IMR-90 (cell line): ENCODE results near the gene VAV3. TPM values are rescaled to one million over a fixed set of nuclear protein-coding genes. Genes with fewer than 3 reads are reported as not detected.

ENCODE experiments used
- ATAC-seq: fragments of 200-7000 bp; cut with Tn5 transposase; 2 replicates; pipeline ENCODE4 v1.9.1; 2020; ENCODE audit warnings: low read depth, mild to moderate bottlenecking, moderate library complexity
- BruUV-seq: library from RNA; stranded (reverse); fragments of 400-500 nt; replicated peaks from 2 replicates; lab custom pipeline; 2021; lab: Mats Ljungman, UMichigan
- CTCF ChIA-PET: fragments of 300-600 bp; formaldehyde crosslinking; extraction: SDS; loops from one replicate; lab custom pipeline; 2021; ENCODE audit warnings: antibody characterized with exemption; lab: Yijun Ruan, JAX
- POLR2A ChIA-PET: fragments of 300-600 bp; sonication (Branson Sonifier 250); formaldehyde crosslinking; loops from one replicate; lab custom pipeline; 2022; ENCODE audit warnings: antibody characterized with exemption; ENCODE audit not compliant: unreplicated experiment; lab: Charles Lee
- DNase-seq: peaks from one replicate; pipeline ENCODE4 v3.0.0; 2013
- H2AFZ ChIP-seq: replicated peaks from 2 replicates; pipeline ENCODE3; 2013; ENCODE audit warnings: low read length, mild to moderate bottlenecking; ENCODE audit not compliant: poor library complexity
- H2AK5ac ChIP-seq: 2 replicates; pipeline ENCODE4 v1.6.1; 2013; ENCODE audit warnings: low read depth, low read length, inconsistent platforms
- H2AK9ac ChIP-seq: replicated peaks from 2 replicates; pipeline ENCODE3; 2013; ENCODE audit warnings: mild to moderate bottlenecking, low read depth, low read length, moderate library complexity; ENCODE audit not compliant: poor library complexity
- H2BK120ac ChIP-seq: 2 replicates; pipeline ENCODE4 v1.6.1; 2013; ENCODE audit warnings: low read depth, low read length, inconsistent platforms
- H2BK15ac ChIP-seq: 3 replicates; pipeline ENCODE4 v1.6.1; 2013; ENCODE audit warnings: low read depth, low read length, inconsistent platforms
- H2BK20ac ChIP-seq: 2 replicates; pipeline ENCODE4 v1.6.1; 2013; ENCODE audit warnings: low read depth, mild to moderate bottlenecking, inconsistent platforms, low read length, moderate library complexity
- H2BK5ac ChIP-seq: 2 replicates; pipeline ENCODE4 v1.6.1; 2013; ENCODE audit warnings: mild to moderate bottlenecking, low read depth, low read length, inconsistent platforms; ENCODE audit not compliant: poor library complexity, severe bottlenecking
- H3K14ac ChIP-seq: replicated peaks from 2 replicates; pipeline ENCODE4 v1.6.1; 2013; ENCODE audit warnings: low read depth, low read length, inconsistent platforms
- H3K18ac ChIP-seq: 2 replicates; pipeline ENCODE4 v1.6.1; 2013; ENCODE audit warnings: low read depth, low read length, control low read depth
- H3K23ac ChIP-seq: 2 replicates; pipeline ENCODE4 v1.6.1; 2013; ENCODE audit warnings: low read depth, low read length, inconsistent platforms
- H3K27ac ChIP-seq: 2 replicates; pipeline ENCODE4 v1.5.1; 2013; ENCODE audit warnings: mild to moderate bottlenecking, control low read depth, low read length; ENCODE audit not compliant: insufficient read depth
- H3K27me3 ChIP-seq: 2 replicates; pipeline ENCODE4 v1.6.1; 2013; ENCODE audit warnings: low read length; ENCODE audit not compliant: control insufficient read depth, insufficient read depth
- H3K36me3 ChIP-seq: 2 replicates; pipeline ENCODE4 v1.6.1; 2013; ENCODE audit warnings: low read length, mixed read lengths; ENCODE audit not compliant: control insufficient read depth, insufficient read depth
- H3K4ac ChIP-seq: 2 replicates; pipeline ENCODE4 v1.6.1; 2013; ENCODE audit warnings: low read depth, low read length, inconsistent platforms
- H3K4me1 ChIP-seq: 2 replicates; pipeline ENCODE4 v1.6.1; 2013; ENCODE audit warnings: low read length, mixed read lengths; ENCODE audit not compliant: control insufficient read depth, insufficient read depth
- H3K4me2 ChIP-seq: 2 replicates; pipeline ENCODE4 v1.6.1; 2013; ENCODE audit warnings: low read depth, mild to moderate bottlenecking, control low read depth, low read length, moderate library complexity
- H3K4me3 ChIP-seq: 2 replicates; pipeline ENCODE4 v1.5.1; 2013; ENCODE audit warnings: low read depth, mild to moderate bottlenecking, control low read depth, low read length, moderate library complexity; ENCODE audit not compliant: insufficient read depth
- H3K56ac ChIP-seq: 2 replicates; pipeline ENCODE4 v1.6.1; 2013; ENCODE audit warnings: low read length, inconsistent platforms; ENCODE audit not compliant: insufficient read depth; ENCODE audit errors: extremely low read depth
- H3K79me1 ChIP-seq, 2 experiments: 2 replicates each; pipeline ENCODE4 v1.6.1; 2013; ENCODE audit warnings: low read length in 2 of 2, inconsistent platforms in 1 of 2, low read depth in 1 of 2
- H3K9ac ChIP-seq: 2 replicates; pipeline ENCODE4 v1.6.1; 2013; ENCODE audit warnings: low read depth, low read length, control low read depth
- H3K9me1 ChIP-seq: 2 replicates; pipeline ENCODE4 v1.6.1; 2013; ENCODE audit warnings: low read length, inconsistent platforms; ENCODE audit not compliant: insufficient read depth
- H3K9me3 ChIP-seq: 2 replicates; pipeline ENCODE4 v1.6.1; 2013; ENCODE audit warnings: low read length; ENCODE audit not compliant: control insufficient read depth, insufficient read depth
- H4K20me1 ChIP-seq: 2 replicates; pipeline ENCODE4 v1.6.1; 2013; ENCODE audit warnings: low read length, inconsistent platforms; ENCODE audit not compliant: insufficient read depth
- H4K5ac ChIP-seq: 2 replicates; pipeline ENCODE4 v1.6.1; 2013; ENCODE audit warnings: mild to moderate bottlenecking, low read depth, low read length, control low read depth
- H4K8ac ChIP-seq, 2 experiments: 2 replicates each; pipeline ENCODE4 v1.6.1; 2013; ENCODE audit warnings: low read depth in 2 of 2, low read length in 2 of 2, control low read depth in 1 of 2, inconsistent platforms in 1 of 2
- H4K91ac ChIP-seq: 2 replicates; pipeline ENCODE4 v1.6.1; 2013; ENCODE audit warnings: low read depth, low read length, inconsistent platforms; ENCODE audit not compliant: insufficient read depth
- BHLHE40 ChIP-seq: fragments of 150-350 bp; IDR thresholded peaks from 2 replicates; pipeline ENCODE4 v1.6.1; 2016; ENCODE audit warnings: mild to moderate bottlenecking, low read depth, low read length
- CEBPB ChIP-seq: IDR thresholded peaks from 2 replicates; pipeline ENCODE4 v1.6.1; 2012; ENCODE audit warnings: low read depth, low read length, improper control_type of control experiment
- CHD1 ChIP-seq: IDR thresholded peaks from 2 replicates; pipeline ENCODE4 v1.6.1; 2012; ENCODE audit warnings: low read depth, low read length, improper control_type of control experiment
- MAFK ChIP-seq: IDR thresholded peaks from 2 replicates; pipeline ENCODE4 v1.6.1; 2012; ENCODE audit warnings: low read depth, low read length, improper control_type of control experiment
- NFE2L2 ChIP-seq: fragments of 150-350 bp; IDR thresholded peaks from 2 replicates; pipeline ENCODE4 v1.6.1; 2016; ENCODE audit warnings: low read depth, mild to moderate bottlenecking, low read length
- RCOR1 ChIP-seq: IDR thresholded peaks from 2 replicates; pipeline ENCODE4 v1.6.1; 2012; ENCODE audit warnings: mild to moderate bottlenecking, low read length, improper control_type of control experiment; ENCODE audit not compliant: insufficient replicate concordance
- SMC3 ChIP-seq: fragments of 150-350 bp; IDR thresholded peaks from 2 replicates; pipeline ENCODE4 v1.6.1; 2016; ENCODE audit warnings: low read depth, mild to moderate bottlenecking, antibody characterized with exemption, low read length, moderate library complexity
- WGBS, 2 experiments: methylation state at CpG; one replicate each; pipeline versions ENCODE4 v1.1.5 to v1.1.7; 2013; ENCODE audit warnings: missing lambda C conversion rate in 2 of 2; ENCODE audit not compliant: insufficient read length in 1 of 2; ENCODE audit errors: extremely low coverage in 2 of 2; 5-methylcytosine and 5-hydroxymethylcytosine counted together
- dilution Hi-C: fragments of 300-500 bp; cut with HindIII; formaldehyde crosslinking; loops from one replicate; pipeline ENCODE4 v1.14.3; 2018; ENCODE audit warnings: low sequenced_read_pairs; ENCODE audit not compliant: unreplicated experiment
- in situ Hi-C: fragments of 300-500 bp; cut with MboI; formaldehyde crosslinking; loops from 3 replicates; pipeline ENCODE4 v1.14.3; 2019; ENCODE audit warnings: low sequenced_read_pairs, inconsistent platforms, mixed read lengths
- intact Hi-C: fragments of 100-400 bp; cut with micrococcal nuclease; formaldehyde crosslinking; loops from 2 replicates; pipeline ENCODE4 v1.10.0; 2022
- polyA plus RNA-seq, 3 experiments: library from polyadenylated mRNA; depleted of rRNA; stranded (reverse); fragments of >200 nt; gene quantifications; 2 replicates each; pipeline ENCODE4 v1.2.3, GENCODE V29; 2012; ENCODE audit warnings: low replicate concordance in 1 of 3
- total RNA-seq: library from RNA; depleted of rRNA; stranded (reverse); fragments of >200 nt; gene quantifications from 2 replicates; pipeline ENCODE4 v1.2.3, GENCODE V29; 2012
- TF ChIP-seq, protein P1 (sequence below): conservative IDR thresholded peaks from 2 replicates; pipeline ENCODE4 v1.5.1; 2012; ENCODE audit warnings: mild to moderate bottlenecking, low read depth, low read length, improper control_type of control experiment

VAV3 gene
- total and polyA plus RNA-seq, 2 of the 4 experiments (the other 2 are of a cell fraction): 0.12 to 0.18 TPM

DNA sequence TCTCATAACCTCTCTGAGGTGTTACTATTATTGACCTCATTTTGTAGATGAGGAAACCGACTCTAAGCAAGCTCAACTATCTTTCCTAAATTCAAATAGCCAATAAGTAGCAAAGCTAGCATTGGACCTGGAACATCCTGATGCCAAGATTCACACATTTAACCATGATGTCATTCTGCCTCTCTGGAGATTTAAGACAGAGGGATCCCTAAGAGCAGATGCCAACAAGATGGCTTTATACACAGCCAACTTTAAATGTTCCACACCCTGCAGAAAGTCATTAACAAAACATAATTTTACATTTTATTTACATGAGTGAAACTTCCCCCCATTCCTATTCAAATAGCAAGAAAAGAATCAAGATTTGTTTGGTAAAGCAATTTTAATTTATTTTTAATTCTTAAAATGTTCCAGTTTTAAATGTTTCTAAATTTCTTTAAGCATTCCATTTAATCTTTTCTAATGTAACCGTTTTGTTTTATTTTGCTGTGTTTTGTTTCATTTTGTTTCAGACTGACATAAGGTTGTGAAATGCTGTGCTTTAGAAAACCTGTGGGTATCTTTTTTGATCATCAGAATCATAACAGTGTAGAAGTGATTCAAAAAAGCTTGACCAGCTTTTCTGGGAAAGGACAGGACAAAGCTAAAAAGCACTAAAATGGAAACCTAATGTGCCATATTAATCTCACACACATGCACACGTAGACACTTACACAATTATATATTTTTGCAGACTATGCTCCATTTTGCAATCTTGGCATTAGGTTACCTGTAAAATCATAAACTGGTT lies 7.6 kb upstream of the VAV3 start:
- BruUV-seq: no TSS peak
- in situ Hi-C loops: no loop called here

More for the DNA sequence above, 7.6 kb upstream of the VAV3 start:
- H3K4ac ChIP-seq: no peak overlapping the region
- CTCF ChIA-PET: interaction anchor here (0.6 kb wide), 1 partner anchor 57 kb away, joined by 3 read pairs; no protein-coding TSS in a partner anchor
- no peak overlapping the region for H2AK9ac ChIP-seq
- no peak overlapping the region for H4K5ac ChIP-seq
- TF ChIP-seq RCOR1: no peak
- TF ChIP-seq SMC3: no peak
- TF ChIP-seq CHD1: no peak
- TF ChIP-seq CEBPB: no peak
- TF ChIP-seq BHLHE40: no peak
- no peak for TF ChIP-seq MAFK
- TF ChIP-seq NFE2L2: no peak
- TF ChIP-seq, protein P1, sequence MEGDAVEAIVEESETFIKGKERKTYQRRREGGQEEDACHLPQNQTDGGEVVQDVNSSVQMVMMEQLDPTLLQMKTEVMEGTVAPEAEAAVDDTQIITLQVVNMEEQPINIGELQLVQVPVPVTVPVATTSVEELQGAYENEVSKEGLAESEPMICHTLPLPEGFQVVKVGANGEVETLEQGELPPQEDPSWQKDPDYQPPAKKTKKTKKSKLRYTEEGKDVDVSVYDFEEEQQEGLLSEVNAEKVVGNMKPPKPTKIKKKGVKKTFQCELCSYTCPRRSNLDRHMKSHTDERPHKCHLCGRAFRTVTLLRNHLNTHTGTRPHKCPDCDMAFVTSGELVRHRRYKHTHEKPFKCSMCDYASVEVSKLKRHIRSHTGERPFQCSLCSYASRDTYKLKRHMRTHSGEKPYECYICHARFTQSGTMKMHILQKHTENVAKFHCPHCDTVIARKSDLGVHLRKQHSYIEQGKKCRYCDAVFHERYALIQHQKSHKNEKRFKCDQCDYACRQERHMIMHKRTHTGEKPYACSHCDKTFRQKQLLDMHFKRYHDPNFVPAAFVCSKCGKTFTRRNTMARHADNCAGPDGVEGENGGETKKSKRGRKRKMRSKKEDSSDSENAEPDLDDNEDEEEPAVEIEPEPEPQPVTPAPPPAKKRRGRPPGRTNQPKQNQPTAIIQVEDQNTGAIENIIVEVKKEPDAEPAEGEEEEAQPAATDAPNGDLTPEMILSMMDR: no peak
- DNase-seq (no peak), ATAC-seq (no peak)
- WGBS, 2 experiments: 20% methylated on average over 1 of the region's 3 CpGs; no CpG with 5 or more reads in 1 of the 2 experiments
- H2BK5ac ChIP-seq: no peak overlapping the region
- H3K18ac ChIP-seq: no peak overlapping the region
- H3K36me3 ChIP-seq: no peaks in the 10 kb centered on the region
- no peak overlapping the region for H4K91ac ChIP-seq
- H3K9ac ChIP-seq: no peak overlapping the region
- H3K14ac ChIP-seq: no peak overlapping the region
- H3K56ac ChIP-seq: no peak overlapping the region
- no peak overlapping the region for H3K27ac ChIP-seq
- H2AFZ ChIP-seq: no peak overlapping the region
- H2BK120ac ChIP-seq: no peak overlapping the region
- no peaks in the 10 kb centered on the region; the same call in 1 of the 2 replicates for H3K27me3 ChIP-seq
- H3K9me1 ChIP-seq: no peaks in the 10 kb centered on the region
- H3K4me2 ChIP-seq: no peak overlapping the region
- H4K8ac ChIP-seq: no peak overlapping the region
- no peak overlapping the region for H2BK20ac ChIP-seq
- no peaks in the 10 kb centered on the region for H3K4me1 ChIP-seq
- no peaks in the 10 kb centered on the region for H4K20me1 ChIP-seq
- intact Hi-C loops: no loop called here
- no peak overlapping the region for H2AK5ac ChIP-seq
- POLR2A ChIA-PET: no interaction called here
- no peak overlapping the region for H3K4me3 ChIP-seq
- H3K23ac ChIP-seq: no peak overlapping the region
- H3K79me1 ChIP-seq: no peaks in the 10 kb centered on the region
- dilution Hi-C loops: no loop called here
- no peak overlapping the region for H2BK15ac ChIP-seq
- H3K9me3 ChIP-seq: no peaks in the 10 kb centered on the region
